HL-60/S4 (cell line): ENCODE results near the gene MRPS25.

Experiments
- in situ Hi-C: fragments of 300-500 bp; cut with MboI; formaldehyde crosslinking; loops from 2 replicates; pipeline ENCODE4 v1.14.3; 2022; ENCODE audit warnings: low sequenced_read_pairs

The MRPS25 gene

DNA sequence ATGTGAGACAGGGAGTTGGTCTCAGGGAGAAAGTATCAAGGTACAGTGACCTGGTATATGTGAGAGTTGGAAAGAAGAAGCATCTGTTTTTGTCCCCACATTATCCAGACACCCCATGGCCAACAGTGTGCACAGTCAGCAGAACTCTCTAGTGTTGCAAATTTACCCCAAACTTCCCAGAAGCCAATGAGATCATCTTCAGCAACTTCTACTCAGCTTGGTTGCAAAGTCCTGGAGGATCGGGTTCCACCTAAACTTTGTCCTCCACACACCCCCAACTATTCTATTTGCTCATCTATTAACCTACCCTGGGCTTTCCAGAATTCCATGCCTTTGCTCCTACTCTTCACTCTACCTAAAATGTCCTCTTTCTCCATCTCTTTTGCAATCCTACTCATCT, 18.1 kb upstream of the MRPS25 start:
- in situ Hi-C loops, result no loop called here

- in situ Hi-C loops, result no loop called here
Observed at GRCh38 chr3:15081960-15082664, 17.0 kb upstream of the MRPS25 start.

GRCh38 chr3:15079091-15079490, 14.0 kb upstream of the MRPS25 start:
- in situ Hi-C loops, result no loop called here

DNA sequence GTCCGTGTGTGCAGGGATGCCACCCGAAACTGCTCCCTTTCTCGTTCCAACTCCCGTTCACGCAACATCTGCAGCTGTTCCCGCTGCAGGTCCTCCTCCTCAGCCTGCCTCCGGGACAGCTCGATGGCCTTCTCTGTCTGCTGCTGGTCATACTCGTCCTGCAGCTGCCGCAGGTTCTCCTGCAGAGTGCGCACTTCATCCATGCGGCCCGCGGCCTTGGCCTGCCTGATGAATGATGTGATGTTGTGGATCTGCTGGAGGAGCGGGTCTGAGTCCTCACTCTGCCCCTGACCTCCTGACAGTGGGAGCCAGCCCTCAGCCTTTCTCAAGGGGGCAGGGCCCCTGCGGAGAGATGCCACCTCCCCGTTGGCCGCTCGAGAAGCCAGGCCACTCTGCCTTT, 9.4 kb upstream of the MRPS25 start:
- in situ Hi-C loops, result no loop called here

DNA sequence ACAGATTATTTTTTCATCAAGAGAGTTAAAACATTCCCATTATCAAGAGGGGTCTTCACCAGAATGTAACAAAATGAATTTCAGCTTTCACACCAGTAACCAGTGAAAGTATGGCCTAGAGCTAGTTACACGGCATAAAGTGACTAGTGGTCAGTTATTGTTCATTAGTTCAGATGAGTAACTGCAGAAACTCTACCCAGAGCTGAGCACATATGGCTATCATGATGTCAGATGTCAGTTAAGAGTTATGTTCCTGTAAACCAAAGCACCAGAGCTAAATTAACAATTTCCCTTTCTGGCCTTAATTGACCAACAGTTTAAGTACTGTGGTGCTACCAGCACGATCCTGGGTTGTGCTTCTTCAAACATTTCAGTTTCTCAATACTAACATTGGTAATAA, 6.6 kb upstream of the MRPS25 start:
- in situ Hi-C loops, result no loop called here

- in situ Hi-C loops, result no loop called here
Observed at GRCh38 chr3:15069441-15069840, 4.3 kb upstream of the MRPS25 start.

DNA sequence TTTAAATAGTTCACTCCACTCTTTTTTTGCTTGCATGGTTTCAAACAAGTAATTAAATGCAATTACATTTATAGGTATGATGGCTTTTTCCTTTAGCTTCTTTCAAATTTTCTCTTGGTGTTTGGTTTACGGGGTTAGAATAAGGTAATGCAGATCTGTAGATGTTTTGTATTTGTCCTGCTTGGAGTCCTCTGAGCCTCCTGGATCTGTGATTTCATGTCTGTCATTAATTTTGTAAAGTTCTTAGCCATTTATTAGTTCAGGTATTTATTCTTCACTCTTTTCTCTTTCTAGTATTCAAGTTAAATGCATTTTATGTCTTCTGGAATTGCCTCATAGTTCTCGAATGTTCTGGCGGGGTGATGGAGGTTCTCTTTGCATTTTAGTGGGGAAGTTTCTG, 1.4 kb upstream of the MRPS25 start:
- in situ Hi-C loops, result no loop called here

DNA sequence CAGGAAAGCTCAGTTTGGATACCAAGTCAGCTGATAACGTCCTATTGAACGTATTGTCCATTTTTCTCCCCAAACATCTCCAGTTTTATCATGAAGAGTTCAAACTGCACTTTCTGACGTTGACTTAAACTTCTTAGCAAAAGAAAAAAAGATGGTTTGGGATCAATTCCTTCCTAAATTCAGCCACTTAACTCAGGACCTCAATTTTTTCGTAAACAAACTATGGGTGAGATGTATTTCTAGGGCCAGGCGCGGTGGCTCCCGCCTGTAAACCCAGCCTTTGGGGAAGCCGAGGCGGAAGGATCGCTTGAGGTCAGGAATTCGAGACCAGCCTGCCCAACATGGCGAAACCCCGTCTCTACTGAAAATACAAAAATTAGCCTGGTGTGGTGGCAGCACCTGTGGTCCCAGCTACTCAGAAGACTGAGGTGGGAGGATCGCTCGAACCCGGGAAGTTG, 464 bp upstream of the MRPS25 start:
- in situ Hi-C loops, result no loop called here

GRCh38 chr3:15064299-15064834, 748 bp downstream of the MRPS25 start:
- in situ Hi-C loops, result no loop called here

GRCh38 chr3:15063656-15064286, 1.3 kb downstream of the MRPS25 start:
- in situ Hi-C loops, result no loop called here

DNA sequence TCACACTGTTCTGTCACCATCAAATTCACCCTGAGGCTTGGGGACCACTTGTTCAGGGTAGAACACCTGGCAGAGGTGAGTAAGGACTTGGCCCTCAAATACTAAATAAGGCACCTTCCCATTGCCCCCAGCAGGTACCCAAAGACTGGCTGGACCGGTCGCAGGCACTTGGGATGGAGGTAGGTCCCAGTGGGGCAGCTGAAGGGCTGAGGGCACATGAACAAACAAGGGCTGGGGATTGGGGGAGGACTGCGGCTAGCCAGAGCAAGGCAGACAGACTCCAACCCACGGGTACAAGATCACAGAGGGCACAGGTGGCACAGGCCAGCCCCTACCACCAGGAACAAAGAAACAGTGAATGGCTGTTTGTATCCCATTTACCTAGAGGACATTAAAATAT, 1.9 kb downstream of the MRPS25 start:
- in situ Hi-C loops, result no loop called here

DNA sequence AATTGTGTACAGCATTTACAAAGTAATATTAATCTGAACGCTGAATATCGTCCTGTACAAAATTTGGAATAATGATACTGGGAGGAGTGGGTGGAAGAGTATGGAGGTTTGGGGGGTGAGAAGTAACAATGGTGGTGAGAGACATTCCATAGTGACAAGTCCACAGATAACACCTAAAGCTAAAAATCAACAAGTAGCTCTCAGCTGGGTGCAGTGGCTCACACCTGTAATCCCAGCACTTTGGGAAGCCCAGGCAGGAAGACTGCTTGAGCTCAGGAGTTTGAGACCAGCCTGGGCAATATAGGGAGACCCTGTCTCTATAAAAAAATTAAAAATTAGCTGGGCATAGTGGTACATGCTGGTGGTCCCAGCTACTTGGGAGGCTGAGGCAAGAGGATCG, 5.1 kb downstream of the MRPS25 start:
- in situ Hi-C loops, result no loop called here

DNA sequence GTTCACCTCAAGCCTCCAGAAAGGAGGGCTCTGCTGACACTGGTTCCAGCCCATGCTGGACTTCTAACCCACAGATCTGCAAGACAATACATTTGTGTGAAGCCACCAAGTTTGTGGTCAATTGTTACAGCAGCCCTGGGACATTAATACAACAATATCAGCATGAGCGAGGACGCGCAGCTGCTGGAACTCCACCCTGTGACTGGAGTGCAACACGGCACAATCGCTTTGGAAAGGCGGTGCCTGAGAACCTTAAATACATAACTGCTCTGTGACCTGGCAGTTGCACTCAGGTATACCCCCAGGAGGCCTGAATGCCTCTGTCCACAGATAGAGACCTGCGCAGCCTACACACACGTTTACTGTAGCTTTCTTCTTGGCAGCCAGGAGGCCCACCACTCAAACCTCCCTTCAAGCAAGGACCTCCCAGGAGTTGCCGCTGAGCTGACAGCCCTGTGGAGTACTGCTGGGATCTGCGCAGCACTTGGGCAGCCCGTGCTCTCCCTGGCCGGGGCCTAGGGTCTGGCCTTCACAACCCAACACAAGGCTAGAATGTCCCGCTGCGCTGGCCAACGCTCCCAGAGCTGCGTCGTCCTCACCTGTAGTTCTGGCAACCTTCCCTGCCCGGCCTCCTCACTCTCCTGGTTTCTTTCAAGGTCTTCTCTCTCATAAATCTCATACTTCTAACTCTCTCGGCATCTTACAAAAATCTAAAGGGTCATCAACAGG, 8.3 kb downstream of the MRPS25 start:
- in situ Hi-C loops, result no loop called here

DNA sequence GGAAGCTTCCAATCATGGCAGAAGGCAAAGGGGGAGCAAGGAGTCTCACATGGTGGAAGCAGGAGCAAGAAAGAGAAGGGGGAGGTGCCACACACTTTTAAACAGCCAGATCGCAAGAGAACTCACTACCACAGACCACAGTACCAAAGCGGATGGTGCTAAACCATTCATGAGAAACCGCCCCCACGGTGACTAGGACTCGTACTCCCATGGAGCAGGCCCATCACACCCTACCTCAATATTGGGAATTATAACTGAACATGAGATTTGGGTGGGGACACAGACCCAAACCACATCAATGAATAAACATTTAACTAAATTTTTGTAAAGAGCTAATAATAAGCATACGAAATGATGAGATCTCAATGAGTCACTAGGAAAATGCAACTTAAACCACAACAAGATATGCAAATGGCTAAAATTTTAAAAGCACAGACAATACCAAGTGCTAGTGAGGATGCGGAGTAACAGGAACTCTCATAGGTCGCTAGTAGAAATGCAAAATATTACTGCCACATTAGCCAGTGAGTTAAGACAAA, 10.0 kb downstream of the MRPS25 start:
- in situ Hi-C loops, result no loop called here

- in situ Hi-C loops, result no loop called here
Observed at GRCh38 chr3:15053541-15053940, 11.6 kb downstream of the MRPS25 start.

- in situ Hi-C loops, result no loop called here
Observed at GRCh38 chr3:15052335-15053242, 12.5 kb downstream of the MRPS25 start.

DNA sequence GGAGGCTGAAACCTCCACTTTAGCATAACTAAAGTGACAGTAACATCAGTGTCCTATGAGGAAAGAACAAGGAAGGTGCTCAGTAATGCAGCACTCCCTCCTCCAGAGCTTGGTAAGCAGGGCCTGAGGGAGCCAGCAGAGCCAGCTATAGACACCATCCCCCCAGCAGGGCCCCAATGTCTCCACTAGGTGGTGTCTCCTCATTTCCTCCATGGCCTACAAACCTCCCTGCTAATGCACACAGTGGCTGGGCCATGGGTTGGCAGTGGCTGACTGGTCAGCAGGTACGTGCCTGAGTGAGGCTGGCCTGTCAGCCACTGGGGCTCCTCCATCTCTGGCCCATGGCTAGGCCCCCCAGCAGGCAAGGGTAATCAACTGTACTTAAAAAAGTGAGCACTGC, 13.6 kb downstream of the MRPS25 start:
- in situ Hi-C loops, result no loop called here

DNA sequence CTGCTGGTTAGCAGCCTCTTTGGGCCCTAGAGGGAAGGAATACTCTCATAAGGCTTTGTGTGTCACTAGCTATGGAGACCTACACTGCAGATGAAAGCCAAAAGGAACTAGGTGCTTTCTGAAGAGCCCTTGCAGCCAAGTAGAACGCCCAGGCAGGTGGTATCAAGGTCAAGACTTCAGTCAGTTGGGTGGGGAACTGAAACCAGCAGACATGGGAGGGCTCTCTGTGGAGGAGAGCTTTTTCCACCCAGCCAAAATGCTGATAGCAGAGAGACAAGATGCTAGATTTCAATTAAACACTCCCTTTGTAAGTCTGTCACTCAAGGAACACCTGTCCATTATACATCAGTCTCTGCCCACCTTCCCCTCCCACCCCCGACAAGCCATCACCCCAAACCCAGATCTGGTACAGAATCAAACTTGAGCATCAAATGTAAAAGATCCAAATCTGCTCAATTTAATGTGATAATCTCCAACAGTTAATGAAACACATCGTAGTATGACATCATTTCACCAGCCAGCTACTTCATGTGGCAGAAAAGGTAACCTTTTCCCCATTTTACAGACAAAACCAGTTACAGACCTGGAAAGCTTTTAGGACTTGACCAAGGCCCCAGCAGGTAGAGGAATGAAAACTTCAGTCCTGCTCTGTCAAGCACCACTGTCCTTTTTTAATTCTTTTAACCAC, 14.6 kb downstream of the MRPS25 start:
- in situ Hi-C loops, result no loop called here

- in situ Hi-C loops, result no loop called here
Observed at GRCh38 chr3:15049584-15049983, 15.5 kb downstream of the MRPS25 start.

- in situ Hi-C loops, result no loop called here
Observed at GRCh38 chr3:15045667-15046066, 19.4 kb downstream of the MRPS25 start.
